A673 (cell line): Measurements from ENCODE around the gene CFAP61.

Experiments
- EZH2 ChIP-seq: fragments of 200-600 bp; sonication (generic); IDR thresholded peaks from 2 replicates; pipeline ENCODE4 v1.6.1; 2017; ENCODE audit warnings: borderline replicate concordance, low read depth, mild to moderate bottlenecking, mixed read lengths, antibody characterized with exemption, low read length; ENCODE audit not compliant: poor library complexity, severe bottlenecking
- TF ChIP-seq, protein P1 (sequence below): fragments of 300-800, 200-600 bp; sonication (generic); conservative IDR thresholded peaks from 2 replicates; pipeline ENCODE4 v1.5.1; 2017; ENCODE audit warnings: low read depth, mild to moderate bottlenecking, antibody characterized with exemption, low read length, moderate library complexity, mixed read lengths

DNA sequence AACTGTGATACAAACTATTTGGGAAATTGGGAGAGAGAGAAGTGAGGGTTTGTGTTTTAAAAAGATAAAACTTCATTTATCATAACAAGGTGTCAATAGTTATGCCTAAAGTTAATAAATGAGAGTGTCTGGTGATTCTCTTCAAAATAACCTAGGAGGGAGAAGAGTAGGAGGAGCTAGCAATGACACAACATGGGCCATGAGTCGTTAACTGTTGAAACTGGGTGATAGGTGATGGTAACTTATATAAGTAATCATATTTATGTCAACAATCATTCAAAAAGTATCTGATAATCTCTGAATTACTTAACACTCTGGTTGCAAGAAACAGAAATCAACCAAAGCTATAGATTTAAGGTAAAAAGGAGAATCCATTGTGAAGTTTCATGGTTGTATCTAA lies 268.8 kb downstream of the CFAP61 start:
- TF ChIP-seq, protein P1, sequence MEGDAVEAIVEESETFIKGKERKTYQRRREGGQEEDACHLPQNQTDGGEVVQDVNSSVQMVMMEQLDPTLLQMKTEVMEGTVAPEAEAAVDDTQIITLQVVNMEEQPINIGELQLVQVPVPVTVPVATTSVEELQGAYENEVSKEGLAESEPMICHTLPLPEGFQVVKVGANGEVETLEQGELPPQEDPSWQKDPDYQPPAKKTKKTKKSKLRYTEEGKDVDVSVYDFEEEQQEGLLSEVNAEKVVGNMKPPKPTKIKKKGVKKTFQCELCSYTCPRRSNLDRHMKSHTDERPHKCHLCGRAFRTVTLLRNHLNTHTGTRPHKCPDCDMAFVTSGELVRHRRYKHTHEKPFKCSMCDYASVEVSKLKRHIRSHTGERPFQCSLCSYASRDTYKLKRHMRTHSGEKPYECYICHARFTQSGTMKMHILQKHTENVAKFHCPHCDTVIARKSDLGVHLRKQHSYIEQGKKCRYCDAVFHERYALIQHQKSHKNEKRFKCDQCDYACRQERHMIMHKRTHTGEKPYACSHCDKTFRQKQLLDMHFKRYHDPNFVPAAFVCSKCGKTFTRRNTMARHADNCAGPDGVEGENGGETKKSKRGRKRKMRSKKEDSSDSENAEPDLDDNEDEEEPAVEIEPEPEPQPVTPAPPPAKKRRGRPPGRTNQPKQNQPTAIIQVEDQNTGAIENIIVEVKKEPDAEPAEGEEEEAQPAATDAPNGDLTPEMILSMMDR = no peak
- TF ChIP-seq EZH2 = no peak
